Measurements from ENCODE around the gene EDEM1. TPM values are rescaled to one million over a fixed set of nuclear protein-coding genes. Genes with fewer than 3 reads are reported as not detected.

The EDEM1 gene
- total RNA-seq, 4 donors from 2014 or later, result 37.2 to 139 (median 78.1) TPM

- DNase-seq (ENCODE audit: low spot score in 2 of 2), result no peak
- H3K36me3 ChIP-seq, result peaks cover 2 to 73% (median 20%) of the 10 kb centered on the region in 3 donors
- H3K27ac ChIP-seq, result no peak overlapping the region
Measured at GRCh38 chr3:5217824-5218595, 30.5 kb downstream of the EDEM1 start.

GRCh38 chr3:5218815-5219214 is 31.3 kb downstream of the EDEM1 start:
- no peak overlapping the region for H3K27ac ChIP-seq
- TF ChIP-seq EP300 (IDR thresholded peaks at IDR 0.05), result no peak
- no peak for TF ChIP-seq POLR2A (IDR thresholded peaks at IDR 0.05)
- TF ChIP-seq CTCF (IDR thresholded peaks at IDR 0.05), result no peak
- 65 to 66% methylated on average over 5 of the region's 5 CpGs for WGBS, 2 donors
- DNase-seq (ENCODE audit: low spot score in 2 of 2), result no peak
- no peaks in the 10 kb centered on the region for H3K9me3 ChIP-seq
- H3K27me3 ChIP-seq, result no peaks in the 10 kb centered on the region
- H3K4me1 ChIP-seq, result peaks cover 0 to 6% (median 0%) of the 10 kb centered on the region in 4 donors
- peaks cover 2 to 65% (median 13%) of the 10 kb centered on the region in 3 donors for H3K36me3 ChIP-seq
- no peak overlapping the region for H3K4me3 ChIP-seq

More at GRCh38 chr3:5217824-5218595, 30.5 kb downstream of the EDEM1 start:
- no peaks in the 10 kb centered on the region for H3K9me3 ChIP-seq
- no peaks in the 10 kb centered on the region for H3K27me3 ChIP-seq
- WGBS, 2 donors, result 63 to 69% methylated on average over 9 of the region's 9 CpGs
- H3K4me1 ChIP-seq, result peaks cover 0 to 6% (median 0%) of the 10 kb centered on the region in 4 donors
- H3K4me3 ChIP-seq, result no peak overlapping the region
- TF ChIP-seq POLR2A (IDR thresholded peaks at IDR 0.05) (no peak), EP300 (IDR thresholded peaks at IDR 0.05) (no peak), CTCF (IDR thresholded peaks at IDR 0.05) (no peak)

- Histone ChIP-seq H3K4me1 (peaks cover 0 to 6% (median 0%) of the 10 kb centered on the region in 4 donors), H3K36me3 (peaks cover 2 to 61% (median 9%) of the 10 kb centered on the region in 3 donors), H3K9me3 (no peaks in the 10 kb centered on the region), H3K4me3 (no peak overlapping the region), H3K27ac (no peak overlapping the region), H3K27me3 (no peaks in the 10 kb centered on the region)
- WGBS, 2 donors, result 72 to 80% methylated on average over 4 of the region's 4 CpGs
- DNase-seq (ENCODE audit: low spot score in 2 of 2), result no peak
- TF ChIP-seq EP300 (IDR thresholded peaks at IDR 0.05) (no peak), CTCF (IDR thresholded peaks at IDR 0.05) (no peak), POLR2A (IDR thresholded peaks at IDR 0.05) (no peak)
Measured at GRCh38 chr3:5219216-5219615, 31.7 kb downstream of the EDEM1 start.

- Histone ChIP-seq H3K27ac (no peak overlapping the region), H3K27me3 (no peaks in the 10 kb centered on the region), H3K9me3 (no peaks in the 10 kb centered on the region), H3K4me1 (peaks cover 0 to 6% (median 0%) of the 10 kb centered on the region in 4 donors), H3K4me3 (no peak overlapping the region), H3K36me3 (peaks cover 0 to 51% (median 7%) of the 10 kb centered on the region in 3 donors)
- no peak for DNase-seq (ENCODE audit: low spot score in 2 of 2)
- TF ChIP-seq CTCF (IDR thresholded peaks at IDR 0.05) (no peak), POLR2A (IDR thresholded peaks at IDR 0.05) (no peak), EP300 (IDR thresholded peaks at IDR 0.05) (no peak)
- WGBS, 2 donors, result 55 to 61% methylated on average over 5 of the region's 5 CpGs
Measured at GRCh38 chr3:5220193-5220592, 32.7 kb downstream of the EDEM1 start.

- TF ChIP-seq CTCF (IDR thresholded peaks at IDR 0.05) (no peak), POLR2A (IDR thresholded peaks at IDR 0.05) (no peak), EP300 (IDR thresholded peaks at IDR 0.05) (no peak)
- no peak overlapping the region for H3K4me3 ChIP-seq
- H3K9me3 ChIP-seq, result no peaks in the 10 kb centered on the region
Measured at GRCh38 chr3:5220667-5221431, 33.3 kb downstream of the EDEM1 start.

More at GRCh38 chr3:5220667-5221431, 33.3 kb downstream of the EDEM1 start:
- Histone ChIP-seq H3K27ac (no peak overlapping the region), H3K36me3 (peaks cover 0 to 44% (median 7%) of the 10 kb centered on the region in 3 donors), H3K27me3 (no peaks in the 10 kb centered on the region), H3K4me1 (peaks cover 0 to 6% (median 0%) of the 10 kb centered on the region in 4 donors)
- DNase-seq (ENCODE audit: low spot score in 2 of 2), result no peak
- 92 to 94% methylated on average over 8 to 11 of the region's 11 CpGs for WGBS, 2 donors

Measured in tibial nerve (tissue), 4 donors.